SU-DHL-6 (cell line): ENCODE data around the gene AURKAIP1.
"Not testable (repeated sequence)": the region's sequence is repeated elsewhere in the genome, so short reads cannot be mapped to it uniquely, and the experiment has no call there.

Experiments
- CTCF ChIP-seq: fragments of 200-600 bp; sonication (generic); IDR thresholded peaks from one replicate; pipeline ENCODE4 v1.5.1; 2017; ENCODE audit warnings: antibody characterized with exemption, mild to moderate bottlenecking, low read length, moderate library complexity; ENCODE audit not compliant: insufficient read depth, poor library complexity, severe bottlenecking
- EZH2phosphoT487 ChIP-seq: fragments of 200-600 bp; sonication (generic), shearing (Covaris generic); conservative IDR thresholded peaks from 2 replicates; pipeline ENCODE4 v1.6.1; 2018; ENCODE audit warnings: mild to moderate bottlenecking, antibody characterized with exemption, low read length, moderate library complexity, mixed read lengths

DNA sequence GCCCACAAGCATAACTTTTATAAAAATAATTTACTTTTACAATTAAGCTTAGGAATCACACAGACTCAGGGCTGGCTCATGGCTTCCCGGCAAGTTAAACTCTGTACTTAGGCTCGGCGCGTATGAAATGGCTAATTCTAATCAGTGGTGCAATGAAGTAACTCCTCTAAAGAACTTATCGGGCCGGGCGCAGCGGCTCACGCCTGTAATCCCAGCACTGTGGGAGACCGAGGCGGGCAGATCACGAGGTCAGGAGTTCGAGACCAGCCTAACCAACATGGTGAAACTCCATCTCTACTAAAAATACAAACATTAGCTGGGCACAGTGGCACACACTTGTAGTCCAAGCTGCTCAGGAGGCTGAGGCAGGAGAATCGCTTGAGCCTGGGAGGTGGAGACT is 4.9 kb downstream of the AURKAIP1 start:
- TF ChIP-seq CTCF, EZH2phosphoT487: not testable (repeated sequence)
